CD4-positive, alpha-beta T cell treated with Interleukin-15 for 4 hours (primary cell): ENCODE data around the gene GRPEL1.

Source experiments
- DNase-seq: peaks from one replicate; pipeline ENCODE4 v3.0.0-alpha.2; 2020; ENCODE audit warnings: low spot score

GRPEL1 gene

DNA sequence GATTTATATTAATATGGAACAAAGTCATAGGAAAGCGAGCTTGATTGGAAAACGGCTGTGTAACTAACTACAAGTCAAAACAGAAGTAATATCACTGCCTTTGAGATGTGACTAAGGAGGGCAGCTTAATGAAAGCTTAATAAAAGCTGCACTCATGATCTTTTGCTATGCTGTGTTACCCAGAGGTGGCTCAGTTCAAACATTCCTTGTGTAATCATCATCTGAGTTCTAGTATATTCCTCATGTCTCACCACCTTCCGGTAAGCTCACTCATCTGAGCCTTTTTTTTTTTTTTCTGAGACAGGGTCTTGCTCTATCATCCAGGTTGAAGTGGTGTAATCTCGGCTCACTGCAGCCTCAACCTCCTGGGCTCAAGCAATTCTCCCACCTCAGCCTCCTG is 5.0 kb downstream of the GRPEL1 start:
- no peak for DNase-seq

DNA sequence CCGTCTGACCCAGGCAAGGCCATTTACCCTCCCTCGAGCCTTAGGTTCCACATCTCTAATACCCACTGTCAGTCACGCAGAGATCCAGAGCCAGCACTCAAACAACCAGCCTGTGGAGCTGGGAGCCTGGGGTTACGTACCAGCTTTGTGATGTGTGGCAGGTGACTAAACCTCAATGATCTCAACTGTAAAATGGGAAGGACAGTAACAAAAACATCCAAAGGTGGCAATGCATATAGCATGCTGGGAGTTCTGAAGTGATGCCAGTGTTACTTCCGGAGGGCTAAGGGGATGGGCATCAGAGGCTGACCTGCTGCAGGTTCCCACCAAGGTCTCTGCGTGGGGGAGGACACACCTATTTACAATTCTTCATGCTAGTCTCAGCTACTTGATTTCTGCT is 6.0 kb downstream of the GRPEL1 start:
- no peak for DNase-seq

DNA sequence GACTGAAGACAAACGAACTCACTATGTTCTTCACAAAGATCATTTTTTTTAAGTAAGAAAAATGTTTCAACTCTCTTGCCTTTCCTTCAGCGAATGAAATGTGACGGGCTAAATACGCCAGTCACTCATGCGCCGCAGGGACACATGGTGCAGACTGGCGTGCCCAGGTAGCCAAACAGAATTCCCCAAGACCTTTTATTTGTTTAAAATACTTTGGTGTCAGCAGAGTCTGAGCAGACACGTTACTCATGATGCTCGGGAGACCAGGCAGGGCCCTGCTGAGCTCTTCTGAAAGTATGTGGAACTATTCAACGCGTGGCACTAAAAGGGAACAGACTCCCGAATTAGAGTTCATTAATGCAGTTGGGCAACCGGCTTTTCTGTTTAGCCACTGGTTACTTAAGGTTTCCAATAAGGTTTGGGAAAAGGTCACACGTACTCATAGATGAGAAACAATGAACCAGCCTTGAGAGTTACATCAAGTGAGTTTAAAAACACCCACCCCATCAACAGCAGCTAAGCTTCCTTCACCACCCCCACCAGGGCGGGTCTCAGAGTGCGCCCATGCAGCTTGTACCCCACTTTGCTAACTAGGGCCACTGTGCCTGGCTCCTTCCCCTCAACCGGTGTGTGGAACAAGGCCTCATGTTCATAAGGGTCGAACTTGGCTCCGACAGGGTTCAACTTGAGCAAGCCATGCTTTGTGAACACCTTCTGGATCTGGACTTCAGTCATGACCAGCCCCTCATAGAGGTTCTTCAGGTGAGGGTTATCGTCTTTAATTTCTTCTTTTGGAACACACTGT is 7.3 kb downstream of the GRPEL1 start:
- DNase-seq, result no peak

DNA sequence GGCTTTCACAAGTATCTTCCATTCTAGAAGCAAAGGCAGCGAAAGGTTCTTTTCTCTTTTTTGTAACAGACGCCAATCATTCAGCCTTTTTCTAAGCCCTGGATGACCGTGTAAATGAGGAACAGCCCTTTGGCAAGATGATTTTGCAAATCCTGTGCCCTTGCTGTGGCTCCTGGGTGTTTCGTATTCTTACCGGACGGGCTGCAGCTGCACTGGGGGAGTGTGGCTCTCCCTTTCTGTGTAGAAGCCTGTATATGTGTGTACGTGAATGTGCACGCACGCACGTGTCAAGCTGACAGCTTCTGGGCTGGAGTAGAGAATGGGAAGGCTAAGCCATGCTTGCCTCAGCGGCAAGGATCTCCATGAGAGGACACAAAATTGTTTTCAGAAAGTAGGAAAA is 8.2 kb downstream of the GRPEL1 start:
- no peak for DNase-seq

DNA sequence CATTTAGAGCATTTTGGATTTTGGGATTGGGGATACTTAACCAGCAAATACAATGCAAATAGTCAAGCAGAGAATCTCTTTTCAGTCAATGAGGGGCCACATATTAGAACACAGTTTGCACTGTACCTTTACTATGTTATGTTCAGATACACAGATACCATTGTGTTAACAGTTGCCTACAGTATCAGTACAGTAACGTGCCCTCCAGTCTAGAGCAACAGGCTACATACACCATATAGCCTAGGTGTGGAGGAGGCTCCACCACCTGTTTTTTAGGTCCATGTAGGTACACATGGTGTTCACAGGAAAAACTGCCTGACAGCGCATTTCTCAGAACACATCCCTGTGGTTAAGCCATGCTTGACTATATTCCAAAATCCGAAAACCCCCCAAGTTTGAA is 9.1 kb downstream of the GRPEL1 start:
- DNase-seq, result no peak

DNA sequence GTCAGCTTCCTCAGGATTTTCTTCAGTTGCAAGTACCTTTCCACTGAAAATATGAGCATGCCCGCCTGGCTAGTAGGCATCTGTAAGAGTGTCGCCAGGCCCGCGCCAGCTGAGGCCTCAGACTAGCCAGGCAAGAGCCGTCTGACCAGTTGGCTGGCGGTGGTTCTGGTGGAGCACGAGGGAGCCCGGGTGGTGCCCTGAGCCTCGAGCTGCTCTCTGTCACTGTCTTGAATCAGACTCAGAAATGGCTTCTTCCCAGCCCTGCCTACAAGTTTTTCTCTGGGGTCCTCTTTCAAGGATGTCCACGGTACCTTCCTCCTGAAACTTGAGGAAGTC is 11.9 kb downstream of the GRPEL1 start:
- no peak for DNase-seq

DNA sequence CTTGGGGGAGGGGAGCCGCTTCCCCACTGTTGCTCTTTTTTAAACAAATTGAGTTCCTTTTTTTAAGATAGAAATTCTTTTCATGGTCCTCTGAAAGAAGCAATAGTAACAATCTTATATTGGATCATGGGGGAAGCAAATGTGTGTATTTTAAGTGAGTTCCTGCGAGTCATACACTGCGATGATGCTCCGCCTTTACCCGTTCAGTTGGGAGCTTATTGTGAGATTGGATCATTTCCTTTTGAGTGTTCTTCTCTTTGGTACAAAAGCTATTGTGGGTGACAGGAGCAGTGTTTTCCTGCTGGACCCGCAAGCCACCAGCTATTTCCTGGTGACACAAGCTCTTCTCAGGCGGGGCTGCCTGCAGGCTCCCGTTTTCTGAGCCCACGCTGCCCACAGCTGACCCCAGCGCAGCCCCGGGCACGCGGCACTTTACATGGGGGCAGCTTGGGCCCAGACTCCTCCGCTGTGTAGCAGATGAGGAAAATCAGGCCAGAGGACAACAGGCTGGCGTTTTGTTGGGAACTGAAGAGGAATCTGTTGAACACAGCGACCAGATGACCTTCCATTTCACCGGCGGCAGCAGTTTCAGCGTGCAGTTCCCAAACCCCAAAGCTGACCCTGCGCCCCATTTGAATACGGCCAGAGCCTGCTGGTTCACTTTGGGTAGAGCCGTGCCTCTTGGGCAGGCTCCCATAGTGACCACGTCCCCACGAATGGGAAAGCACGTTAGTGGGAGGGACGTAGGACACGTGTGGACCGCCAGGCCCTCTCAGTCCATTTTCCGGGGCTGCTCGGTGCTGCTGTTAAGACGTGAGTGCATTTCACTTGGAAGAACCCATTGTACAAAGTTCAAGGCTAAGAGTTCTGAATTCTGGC is 12.5 kb downstream of the GRPEL1 start:
- no peak for DNase-seq

DNA sequence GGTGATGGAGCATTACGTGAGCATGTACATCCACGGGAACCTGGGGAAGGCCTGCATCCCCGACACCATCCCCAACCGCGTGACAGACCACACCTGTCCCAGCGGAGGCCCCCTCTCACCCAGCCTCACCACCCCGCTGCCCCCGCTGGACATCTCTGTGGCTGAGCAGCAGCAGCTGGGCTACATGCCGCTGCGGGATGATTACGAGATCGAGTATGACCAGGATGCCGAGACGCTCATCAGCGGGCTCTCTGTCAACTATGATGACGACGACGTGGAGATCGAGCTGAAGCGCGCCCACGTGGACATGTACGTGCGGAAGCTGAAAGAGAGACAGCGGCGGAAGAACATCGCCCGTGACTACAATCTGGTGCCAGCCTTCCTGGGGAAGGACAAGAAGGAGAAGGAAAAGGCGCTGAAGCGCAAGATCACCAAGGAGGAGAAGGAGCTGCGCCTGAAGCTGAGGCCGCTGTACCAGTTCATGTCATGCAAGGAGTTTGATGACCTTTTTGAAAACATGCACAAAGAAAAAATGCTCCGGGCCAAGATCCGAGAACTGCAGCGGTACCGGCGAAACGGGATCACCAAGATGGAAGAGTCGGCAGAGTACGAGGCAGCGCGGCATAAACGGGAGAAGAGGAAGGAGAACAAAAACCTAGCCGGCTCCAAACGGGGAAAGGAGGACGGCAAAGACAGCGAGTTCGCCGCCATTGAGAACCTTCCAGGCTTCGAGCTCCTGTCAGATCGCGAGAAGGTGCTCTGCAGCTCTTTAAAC is 13.6 kb downstream of the GRPEL1 start:
- no peak for DNase-seq

DNA sequence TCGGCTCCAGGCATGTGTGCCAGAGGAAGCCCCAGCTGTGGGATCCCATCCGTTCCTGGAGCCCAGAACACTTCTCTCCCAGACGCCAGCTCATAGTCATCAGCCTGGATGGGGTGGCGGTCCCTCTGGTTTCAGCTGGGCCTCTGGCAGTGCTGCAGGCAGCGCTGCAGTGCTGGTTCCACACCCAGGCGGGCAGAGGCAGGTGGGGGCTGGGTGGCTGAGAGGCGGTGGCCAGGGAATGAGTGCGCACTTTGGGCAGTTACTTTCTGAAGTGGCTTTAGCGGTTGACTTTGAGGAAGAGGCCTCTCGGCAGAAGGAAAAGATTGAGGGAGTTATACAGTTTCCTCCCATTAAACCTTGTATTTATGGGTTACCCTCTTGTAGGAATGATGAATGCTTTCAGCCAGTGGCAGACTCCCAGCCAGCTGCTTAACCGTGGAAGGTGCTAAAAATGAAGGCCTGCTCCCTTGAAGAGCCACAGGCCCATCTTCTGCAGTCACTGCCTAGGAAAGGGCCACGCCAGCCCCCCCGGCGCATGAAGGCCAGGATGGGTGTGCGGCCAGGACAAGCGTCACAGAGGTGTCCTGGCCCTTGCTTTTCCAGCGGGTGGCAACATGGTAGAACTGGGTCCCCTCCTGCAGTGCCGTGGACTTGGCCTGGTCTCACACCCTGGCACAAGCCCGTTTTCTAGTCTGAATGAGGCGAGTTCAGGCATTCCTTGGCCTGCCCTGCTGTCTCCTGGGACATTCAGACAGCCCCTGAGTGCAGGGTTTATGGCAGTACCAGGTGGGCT is 14.7 kb downstream of the GRPEL1 start:
- DNase-seq, result no peak

DNA sequence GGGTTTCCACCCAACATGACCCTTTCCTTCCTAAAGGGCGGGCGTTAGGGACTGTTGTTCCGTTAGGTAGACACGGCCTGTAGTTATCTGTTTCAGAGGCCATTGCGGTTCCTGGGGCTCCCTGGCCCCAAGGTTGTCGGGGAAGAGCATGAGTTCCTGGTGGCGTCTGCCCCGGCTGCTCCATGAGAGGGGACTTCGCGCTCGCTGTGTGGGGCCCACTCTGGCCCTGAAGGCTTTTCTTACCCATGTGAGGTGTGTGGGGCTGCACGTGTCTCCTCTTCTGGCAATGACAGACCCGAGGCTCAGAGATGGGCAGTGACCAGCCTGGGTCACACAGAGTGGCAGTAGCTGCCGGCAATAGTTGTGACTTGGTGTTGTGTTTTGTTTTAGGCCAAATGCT is 15.6 kb downstream of the GRPEL1 start:
- DNase-seq, result no peak

DNA sequence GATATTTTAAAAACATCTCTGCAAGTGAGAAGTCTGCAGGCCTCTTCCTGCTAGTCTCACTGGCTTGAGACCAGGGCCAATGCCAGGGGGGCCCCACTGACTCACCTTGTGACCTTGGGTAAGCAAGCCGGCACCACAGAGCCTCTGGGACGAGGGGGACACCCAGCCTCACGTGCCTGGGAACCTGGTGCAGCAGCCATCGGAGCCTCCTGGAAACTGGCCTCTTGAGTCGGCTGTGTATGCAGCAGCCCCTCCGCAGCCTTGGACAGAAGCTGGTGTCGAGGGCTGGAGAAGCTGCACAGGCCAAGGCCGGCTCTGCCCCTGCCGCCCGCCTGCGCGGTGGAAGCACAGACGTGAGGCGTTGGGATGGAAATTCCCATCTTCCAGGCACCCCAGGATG is 16.0 kb downstream of the GRPEL1 start:
- no peak for DNase-seq

DNA sequence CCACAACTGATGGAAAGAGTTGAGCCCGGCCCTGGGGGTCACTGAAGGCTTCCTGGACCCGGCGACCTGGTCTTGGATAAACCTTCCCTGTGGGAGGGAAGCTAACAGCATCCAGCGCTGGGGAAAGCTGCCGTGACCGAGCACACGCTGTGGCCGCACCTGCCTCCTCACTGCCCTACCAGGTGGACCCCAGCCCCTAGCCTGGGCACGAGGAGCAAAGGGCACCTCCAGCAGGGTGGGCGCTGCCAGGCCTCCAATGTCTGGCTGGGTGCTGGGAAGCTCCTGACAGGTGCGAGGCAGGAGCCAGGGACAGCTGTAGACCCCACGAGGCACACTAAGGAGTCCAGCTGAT is 16.7 kb downstream of the GRPEL1 start:
- no peak for DNase-seq

DNA sequence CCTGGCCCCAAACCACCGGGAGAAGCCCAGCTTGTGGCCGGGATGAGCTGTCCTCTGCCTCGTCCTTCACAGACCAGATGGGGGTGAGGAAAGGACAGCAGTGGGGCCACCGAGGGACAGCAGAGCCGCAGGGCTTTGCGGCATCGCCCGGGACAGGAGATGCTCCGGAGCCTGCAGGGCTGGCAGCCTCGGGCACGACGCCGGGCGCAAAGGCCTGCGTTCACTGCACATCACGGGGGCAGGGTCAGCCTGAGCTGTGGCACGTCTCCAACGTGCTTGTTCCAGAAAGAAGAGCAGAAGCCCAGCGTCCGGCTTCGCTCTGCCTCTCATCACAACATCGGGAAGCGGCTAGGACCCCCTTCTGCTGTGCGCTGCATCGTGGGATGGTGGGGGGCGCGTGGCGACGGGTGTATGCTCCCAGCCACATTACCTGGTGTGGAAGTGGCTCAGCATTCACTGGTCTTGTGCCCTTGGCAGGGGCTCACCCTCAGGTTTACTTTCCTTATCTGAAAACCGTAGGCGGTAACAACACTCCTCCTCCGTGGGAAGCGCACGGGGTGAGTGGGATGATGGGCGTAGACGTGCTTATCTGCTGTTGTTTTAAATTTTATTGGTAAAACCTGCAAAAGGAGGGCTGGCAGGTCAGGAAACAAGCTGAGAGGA is 17.3 kb downstream of the GRPEL1 start:
- no peak for DNase-seq

DNA sequence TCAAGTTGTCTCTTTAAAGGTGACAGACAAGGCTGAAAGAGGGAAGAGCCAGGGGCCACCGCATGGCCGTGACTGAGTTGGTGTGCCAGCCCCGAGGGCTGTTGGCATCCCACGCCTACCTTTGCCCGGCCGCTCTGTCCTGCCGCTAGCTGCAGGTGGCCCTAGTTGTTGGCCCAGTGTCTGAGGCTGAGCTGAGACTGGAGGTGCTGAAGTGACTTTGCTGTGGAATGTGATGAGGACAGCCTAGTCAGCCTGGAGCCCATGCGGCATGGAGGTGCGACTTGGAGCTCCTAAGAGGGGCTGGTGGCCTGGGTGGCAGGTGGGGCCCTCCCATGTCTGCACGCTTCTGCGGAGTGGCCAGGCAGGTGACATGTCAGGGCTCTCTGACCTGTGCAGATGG is 18.1 kb downstream of the GRPEL1 start:
- no peak for DNase-seq

DNA sequence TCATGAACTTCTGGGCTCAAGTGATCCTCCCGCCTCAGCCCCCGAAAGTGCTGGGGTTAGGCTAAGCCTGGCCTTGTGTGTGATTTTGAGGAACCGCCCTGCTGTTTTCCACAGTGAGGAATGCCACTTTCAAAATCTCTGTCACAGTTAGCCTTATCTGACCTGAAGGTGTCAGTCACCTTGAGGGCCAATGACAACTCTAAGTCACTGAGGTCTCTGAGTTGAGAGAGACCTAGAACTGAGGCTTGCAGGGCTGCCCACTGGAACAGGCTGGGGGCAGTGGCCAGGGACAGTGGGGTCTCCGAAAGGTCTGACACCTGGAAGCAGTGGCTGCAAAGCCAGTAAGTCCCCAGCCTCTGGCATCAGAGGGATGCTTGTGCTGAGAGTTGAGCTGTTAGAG is 18.6 kb downstream of the GRPEL1 start:
- DNase-seq, result no peak

DNA sequence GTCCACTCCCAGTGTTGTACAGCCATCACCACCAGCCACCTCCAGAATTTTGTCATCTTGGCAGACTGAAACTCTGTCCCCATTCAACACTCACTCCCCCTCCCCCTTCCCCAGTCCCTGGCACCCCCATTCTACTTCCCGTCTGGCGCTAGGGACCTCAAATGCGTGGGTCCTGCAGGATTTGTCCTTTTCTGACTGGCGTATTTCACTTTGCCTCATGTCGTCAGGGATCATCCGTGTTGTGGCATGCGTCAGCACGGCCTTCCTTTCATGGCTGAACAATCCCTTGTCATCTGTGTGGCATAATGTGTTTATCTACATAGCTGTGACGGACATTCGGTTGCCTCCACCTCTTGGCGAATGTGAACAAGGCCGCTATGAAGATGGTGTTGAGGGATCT is 19.2 kb downstream of the GRPEL1 start:
- no peak for DNase-seq

DNA sequence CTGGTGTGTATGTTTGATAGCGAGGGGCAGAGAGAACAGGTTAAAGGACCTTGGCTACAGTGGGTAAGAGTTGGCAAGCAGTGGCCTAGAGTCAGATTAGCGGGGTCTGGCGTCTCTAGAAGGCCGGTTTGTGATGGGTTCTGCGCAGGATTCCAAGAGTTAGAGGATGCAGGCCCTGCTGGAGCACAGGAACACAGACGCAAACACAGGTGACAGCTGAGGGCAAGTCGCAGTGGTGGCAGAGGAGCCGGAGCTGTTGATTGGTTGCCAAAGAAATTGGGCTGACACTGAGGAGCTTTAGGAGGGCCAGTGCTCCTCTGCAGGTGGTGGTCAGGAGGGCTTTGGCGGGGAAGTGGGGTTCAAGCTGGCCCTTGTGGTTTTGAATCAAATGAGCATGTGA is 20.9 kb downstream of the GRPEL1 start:
- no peak for DNase-seq

DNA sequence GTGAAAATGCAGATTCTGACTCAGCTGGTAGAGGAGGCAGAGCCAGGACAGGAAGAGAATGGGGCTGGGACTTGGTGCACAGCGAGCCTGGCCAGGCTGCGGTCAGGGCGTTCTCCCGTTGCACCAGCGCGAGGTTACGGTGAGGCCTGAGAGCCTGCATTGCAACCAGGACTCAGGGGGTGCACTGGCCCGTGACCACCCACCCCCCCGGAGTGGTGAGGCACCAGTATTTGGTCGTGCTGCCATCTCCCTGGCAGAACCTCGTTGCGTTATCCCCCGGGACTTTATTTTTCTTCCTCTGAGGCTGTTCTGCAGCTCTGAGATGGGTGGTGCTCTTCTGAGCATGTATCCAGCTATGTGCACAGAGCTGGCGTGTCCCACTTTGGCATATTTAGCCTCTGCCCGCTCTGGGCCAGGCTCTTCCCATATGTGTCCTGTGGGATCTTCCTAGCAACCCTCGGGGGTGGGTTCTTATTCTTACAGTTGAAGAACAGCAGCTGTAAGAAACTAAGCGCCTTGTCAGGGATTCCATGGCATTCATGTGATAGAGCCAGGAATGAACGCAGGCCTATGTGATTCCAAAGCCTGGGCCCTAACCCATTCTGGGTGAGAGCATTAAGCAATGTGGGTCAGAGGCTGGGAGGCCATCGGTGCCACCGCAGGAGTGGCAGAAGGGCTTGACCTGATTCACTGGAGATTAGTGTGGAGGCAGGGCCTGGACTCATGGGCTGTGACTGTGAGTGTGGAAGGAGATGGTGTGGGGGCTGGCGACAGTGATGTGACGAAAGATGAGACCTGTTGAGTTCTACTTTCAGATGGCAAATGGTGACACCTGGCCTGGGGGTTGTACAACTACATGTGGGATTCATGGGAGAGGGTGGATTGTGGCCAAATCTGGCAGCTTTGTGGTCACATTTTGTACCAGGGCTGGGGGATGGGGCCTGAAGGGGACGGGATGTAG is 21.6 kb downstream of the GRPEL1 start:
- no peak for DNase-seq

DNA sequence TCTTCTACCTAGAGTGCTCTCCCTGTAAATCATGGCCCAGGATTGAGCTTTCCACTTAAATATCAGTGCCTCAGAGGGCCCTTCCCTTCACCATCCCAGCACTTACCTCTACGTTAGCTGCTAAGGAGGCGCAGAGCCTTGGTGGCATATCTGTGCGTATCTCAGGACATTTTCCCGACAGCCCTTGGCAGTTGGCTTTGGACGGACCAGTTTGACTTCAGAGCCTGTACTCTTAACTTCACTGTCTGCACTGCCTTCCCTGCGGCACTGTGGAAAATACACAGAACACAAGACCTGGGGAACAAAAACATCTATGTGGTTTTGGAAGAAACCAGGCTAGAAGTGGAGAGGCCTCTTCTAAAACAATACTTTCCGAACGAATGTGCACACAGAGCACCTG is 22.3 kb downstream of the GRPEL1 start:
- DNase-seq, result no peak
